Cardiac fibroblast (primary cell): ENCODE results near the gene PAPPA2.

Experiments
- DNase-seq, 2 donors: peaks; one replicate each; pipeline versions ENCODE4 v3.0.0 to v3.0.0-alpha.2; 2010; ENCODE audit warnings: low read depth in 2 of 2
- H3K4me3 ChIP-seq, 2 donors: replicated peaks in 1 of 2; 1 replicate in 1 of 2; 2 replicates in 1 of 2; pipeline ENCODE4 v1.5.1; 2011; ENCODE audit warnings: low read depth in 2 of 2, low read length in 2 of 2, mild to moderate bottlenecking in 2 of 2, moderate library complexity in 1 of 2
- CTCF ChIP-seq: IDR thresholded peaks from one replicate; pipeline ENCODE4 v1.5.1; 2011; ENCODE audit warnings: low read depth, mild to moderate bottlenecking, low read length, inconsistent platforms

The PAPPA2 gene

DNA sequence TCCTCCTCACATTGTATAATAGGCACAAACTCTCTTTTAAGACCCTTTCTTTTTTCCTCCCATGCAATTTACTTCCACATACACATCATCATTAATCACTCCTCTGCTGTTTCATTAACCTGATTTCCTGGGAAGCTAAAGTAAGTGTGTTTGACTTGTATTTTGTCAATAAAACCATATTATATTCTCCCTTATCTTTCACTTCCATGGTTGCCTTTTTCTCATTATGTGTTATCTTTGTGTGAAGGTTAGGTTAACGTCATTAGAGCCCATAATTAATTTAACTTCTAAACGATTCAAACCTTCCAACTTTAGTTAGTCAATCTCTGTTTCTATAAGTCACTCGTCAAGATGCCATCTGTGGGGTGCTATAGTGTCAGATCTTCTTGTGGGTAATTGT is 313.0 kb downstream of the PAPPA2 start:
- no peak overlapping the region for H3K4me3 ChIP-seq
- DNase-seq = no peak
- TF ChIP-seq CTCF = no peak

- H3K4me3 ChIP-seq = no peak overlapping the region
- TF ChIP-seq CTCF = no peak
- DNase-seq = no peak
Observed at GRCh38 chr1:176778056-176778455, 315.1 kb downstream of the PAPPA2 start.

DNA sequence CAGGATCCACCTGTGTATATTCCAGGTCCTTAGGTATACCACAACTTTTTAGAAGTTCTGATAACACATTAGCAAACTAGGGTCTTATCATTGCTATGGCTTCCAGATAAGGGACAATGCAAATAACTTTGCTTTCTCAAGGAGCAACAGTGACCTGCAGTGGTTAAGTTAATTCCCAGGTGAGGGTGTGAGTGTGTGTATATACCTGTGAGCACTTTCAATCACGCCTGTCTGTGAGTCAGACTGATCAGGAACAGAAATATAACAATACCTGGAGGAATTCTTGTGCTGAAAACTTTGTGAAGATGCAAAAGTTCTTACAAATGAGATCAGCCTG is 317.0 kb downstream of the PAPPA2 start:
- no peak for DNase-seq
- H3K4me3 ChIP-seq = no peak overlapping the region
- no peak for TF ChIP-seq CTCF

GRCh38 chr1:176783309-176783708 is 320.3 kb downstream of the PAPPA2 start:
- TF ChIP-seq CTCF = no peak
- H3K4me3 ChIP-seq = no peak overlapping the region
- DNase-seq = no peak

DNA sequence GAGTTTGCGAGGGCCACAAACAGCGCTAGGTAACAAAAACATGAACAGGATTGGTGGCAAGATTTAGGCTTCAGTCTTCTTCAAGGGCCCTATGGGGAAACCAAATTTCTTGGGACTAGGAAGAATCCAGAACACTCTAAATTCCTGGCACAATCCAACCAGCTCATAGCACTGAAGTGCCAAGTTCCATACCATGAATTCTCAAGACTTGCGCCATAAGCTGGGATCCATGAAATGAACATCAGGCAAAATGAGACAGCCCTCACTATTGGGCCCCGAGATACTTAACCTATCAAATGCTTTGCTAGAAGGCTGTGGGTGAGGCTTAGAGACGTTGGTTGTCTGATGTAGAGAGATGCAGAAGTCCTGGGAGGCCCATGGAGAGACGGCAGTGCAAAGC is 322.1 kb downstream of the PAPPA2 start:
- TF ChIP-seq CTCF = no peak
- no peak for DNase-seq
- no peak overlapping the region for H3K4me3 ChIP-seq

DNA sequence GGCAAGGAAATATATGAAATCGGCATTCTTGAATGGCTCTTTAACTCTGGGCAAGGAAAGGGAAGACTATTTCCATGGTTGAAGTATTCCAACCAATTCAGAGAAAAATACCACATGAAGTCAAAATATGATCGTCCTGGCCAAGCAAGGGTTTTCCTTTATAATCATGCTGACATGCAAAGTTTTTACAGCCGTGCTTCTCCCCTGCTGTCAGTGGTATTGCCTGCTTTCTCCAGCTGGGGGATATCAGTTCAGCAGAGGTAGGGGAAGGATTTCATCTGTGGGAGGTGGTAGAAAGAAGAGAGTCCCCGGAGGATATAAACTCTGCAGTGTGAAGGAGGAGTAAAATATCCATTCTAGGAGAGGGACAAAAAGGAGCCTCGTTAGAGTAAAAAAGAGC is 322.8 kb downstream of the PAPPA2 start:
- H3K4me3 ChIP-seq = no peak overlapping the region
- TF ChIP-seq CTCF = no peak
- DNase-seq = no peak

GRCh38 chr1:176786274-176786673 is 323.3 kb downstream of the PAPPA2 start:
- DNase-seq = no peak
- H3K4me3 ChIP-seq = no peak overlapping the region
- no peak for TF ChIP-seq CTCF
